ENCODE results near the gene ITPR3.

DNA sequence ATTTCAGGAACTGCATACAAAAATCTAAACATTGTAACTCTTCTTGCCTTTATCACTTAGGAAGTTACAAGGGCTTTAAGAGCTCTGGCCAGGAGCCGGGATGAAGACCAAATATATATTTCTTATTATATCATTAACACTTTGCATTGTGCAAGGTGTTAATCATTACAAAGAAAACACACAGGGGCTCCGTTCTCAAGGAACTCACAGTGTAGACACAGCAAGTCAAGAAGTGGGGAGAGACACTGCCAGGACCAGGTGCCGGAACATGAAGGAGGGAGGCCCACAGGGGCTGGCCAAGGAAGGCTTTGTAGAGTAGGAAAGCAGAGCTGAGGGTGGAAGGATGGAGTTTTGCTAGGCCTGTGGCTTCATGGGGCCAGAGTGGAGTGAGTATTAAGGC lies 17.4 kb downstream of the ITPR3 start:
- TF ChIP-seq, protein P1, sequence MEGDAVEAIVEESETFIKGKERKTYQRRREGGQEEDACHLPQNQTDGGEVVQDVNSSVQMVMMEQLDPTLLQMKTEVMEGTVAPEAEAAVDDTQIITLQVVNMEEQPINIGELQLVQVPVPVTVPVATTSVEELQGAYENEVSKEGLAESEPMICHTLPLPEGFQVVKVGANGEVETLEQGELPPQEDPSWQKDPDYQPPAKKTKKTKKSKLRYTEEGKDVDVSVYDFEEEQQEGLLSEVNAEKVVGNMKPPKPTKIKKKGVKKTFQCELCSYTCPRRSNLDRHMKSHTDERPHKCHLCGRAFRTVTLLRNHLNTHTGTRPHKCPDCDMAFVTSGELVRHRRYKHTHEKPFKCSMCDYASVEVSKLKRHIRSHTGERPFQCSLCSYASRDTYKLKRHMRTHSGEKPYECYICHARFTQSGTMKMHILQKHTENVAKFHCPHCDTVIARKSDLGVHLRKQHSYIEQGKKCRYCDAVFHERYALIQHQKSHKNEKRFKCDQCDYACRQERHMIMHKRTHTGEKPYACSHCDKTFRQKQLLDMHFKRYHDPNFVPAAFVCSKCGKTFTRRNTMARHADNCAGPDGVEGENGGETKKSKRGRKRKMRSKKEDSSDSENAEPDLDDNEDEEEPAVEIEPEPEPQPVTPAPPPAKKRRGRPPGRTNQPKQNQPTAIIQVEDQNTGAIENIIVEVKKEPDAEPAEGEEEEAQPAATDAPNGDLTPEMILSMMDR (IDR thresholded peaks at IDR 0.05), result no peak
- TF ChIP-seq POLR2A (IDR thresholded peaks at IDR 0.05), result no peak
